ENCODE measurements around the gene D2HGDH. TPM values are rescaled to one million over a fixed set of nuclear protein-coding genes. Genes with fewer than 3 reads are reported as not detected.

D2HGDH gene
- total RNA-seq, 1 experiment from 2014 or later = 53.3 TPM

DNA sequence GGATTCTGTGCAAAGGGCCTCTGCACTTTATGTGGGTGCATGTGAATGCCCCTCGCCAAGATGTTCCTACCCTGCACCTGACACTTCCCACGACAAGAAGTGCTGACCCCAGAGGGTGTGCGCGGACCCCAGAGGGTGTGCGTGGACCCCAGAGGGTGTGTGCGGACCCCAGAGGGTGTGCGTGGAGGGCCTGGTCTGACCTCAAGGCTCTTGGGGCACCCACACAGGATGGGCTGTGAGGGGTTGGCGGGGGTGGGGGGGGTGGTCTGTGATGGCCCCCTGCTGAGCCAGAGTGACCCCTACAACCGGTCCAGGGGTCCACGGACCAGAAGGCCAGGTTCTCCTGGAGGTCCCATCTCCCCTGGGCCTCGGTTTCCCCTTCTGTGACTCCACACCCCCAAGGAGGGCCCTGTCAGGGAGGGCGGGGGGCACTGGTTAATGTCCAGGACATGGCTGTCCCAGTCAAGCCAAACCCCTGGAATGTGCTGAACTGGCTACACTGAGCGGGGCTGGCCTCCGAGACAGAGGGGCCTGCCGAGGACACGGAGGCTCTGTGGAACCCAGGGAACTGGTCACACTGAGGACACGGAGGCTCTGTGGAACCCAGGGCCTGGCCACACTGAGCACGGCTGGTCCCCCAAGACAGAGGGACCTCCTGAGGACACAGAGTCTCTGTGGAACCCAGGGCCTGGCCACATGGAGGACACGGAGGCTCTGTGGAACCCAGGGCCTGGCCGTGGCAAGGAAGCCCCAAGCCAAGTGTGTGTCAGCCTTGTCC lies 77.7 kb downstream of the D2HGDH start:
- H3K9me3 Mint-ChIP-seq (ENCODE audit: low read depth, unreplicated experiment) = no peaks in the 10 kb centered on the region
- DNase-seq = no peak
- no TSS peak for BruUV-seq (replicated peaks)
- peaks cover 42% of the 10 kb centered on the region for H3K27me3 Mint-ChIP-seq (ENCODE audit: unreplicated experiment)
- no peak overlapping the region for H3K4me3 Mint-ChIP-seq (ENCODE audit: low read depth, unreplicated experiment)
- no peak overlapping the region for H3K27ac Mint-ChIP-seq (ENCODE audit: unreplicated experiment)
- H3K4me1 Mint-ChIP-seq (ENCODE audit: low read depth, unreplicated experiment) = no peaks in the 10 kb centered on the region
- H3K36me3 Mint-ChIP-seq (ENCODE audit: insufficient read depth, unreplicated experiment) = no peaks in the 10 kb centered on the region
- CTCF ChIA-PET = interaction anchor here (0.5 kb wide), 1 partner anchor 32 kb away, joined by 4 read pairs; no protein-coding TSS in a partner anchor
- intact Hi-C loops (cut with micrococcal nuclease; ENCODE audit: unreplicated experiment) = no loop called here
- TF ChIP-seq CTCF (IDR thresholded peaks at IDR 0.05; ENCODE audit: unreplicated experiment) = no peak

DNA sequence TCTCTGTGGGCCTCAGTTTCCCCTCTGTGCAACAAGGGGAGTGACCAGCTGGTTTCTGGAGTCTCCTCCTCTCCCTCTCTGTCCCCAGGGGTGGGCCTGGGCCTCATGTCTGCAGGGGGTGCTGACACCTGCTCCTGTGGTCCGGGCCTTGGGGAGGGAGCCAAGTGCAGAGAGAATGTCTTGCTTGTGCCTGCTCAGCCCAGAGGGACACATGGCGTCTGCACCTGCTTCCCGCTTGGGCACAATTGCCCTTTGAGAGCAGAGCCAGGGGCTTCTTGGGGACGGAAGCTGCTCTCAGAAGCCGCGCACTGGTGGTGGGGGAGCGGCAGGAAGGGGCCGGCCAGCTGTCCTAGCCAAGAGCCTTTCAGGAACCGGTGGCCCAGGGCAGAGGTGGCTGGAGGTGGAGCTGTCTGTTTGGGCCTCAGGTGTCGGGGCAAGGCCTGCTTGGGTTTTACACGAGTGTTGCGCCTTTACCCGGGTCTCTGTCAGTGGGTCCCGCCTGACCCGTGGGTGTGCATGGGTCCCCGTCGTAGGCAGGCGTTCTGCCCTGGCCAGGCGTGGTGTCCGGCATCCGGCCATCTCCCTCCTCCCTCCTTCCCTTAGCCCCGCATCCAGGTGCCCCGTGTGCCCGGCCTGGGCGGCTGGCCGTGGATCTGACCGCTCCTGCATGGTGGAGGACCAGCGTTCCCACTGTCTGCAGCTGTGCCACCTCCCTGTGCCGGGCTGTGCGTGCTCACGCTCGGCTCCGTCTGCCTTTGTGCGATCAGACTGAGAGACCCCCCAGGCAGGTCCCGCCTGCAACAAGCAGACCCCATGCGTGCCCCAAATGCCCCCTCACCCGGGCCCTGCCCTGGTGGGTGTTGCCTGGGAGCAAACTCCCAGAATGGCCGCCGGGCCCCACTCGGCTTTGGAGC lies 78.6 kb downstream of the D2HGDH start:
- Mint-ChIP-seq H3K9me3 (ENCODE audit: low read depth, unreplicated experiment) (no peaks in the 10 kb centered on the region), H3K27me3 (ENCODE audit: unreplicated experiment) (peaks cover 50% of the 10 kb centered on the region), H3K36me3 (ENCODE audit: insufficient read depth, unreplicated experiment) (no peaks in the 10 kb centered on the region), H3K4me3 (ENCODE audit: low read depth, unreplicated experiment) (no peak overlapping the region), H3K4me1 (ENCODE audit: low read depth, unreplicated experiment) (no peaks in the 10 kb centered on the region), H3K27ac (ENCODE audit: unreplicated experiment) (no peak overlapping the region)
- CTCF ChIA-PET = interaction anchor here (0.5 kb wide), 1 partner anchor 33 kb away, joined by 4 read pairs; no protein-coding TSS in a partner anchor
- DNase-seq = no peak
- intact Hi-C loops (cut with micrococcal nuclease; ENCODE audit: unreplicated experiment) = no loop called here
- no TSS peak for BruUV-seq (replicated peaks)
- no peak for TF ChIP-seq CTCF (IDR thresholded peaks at IDR 0.05; ENCODE audit: unreplicated experiment)

- H3K4me3 Mint-ChIP-seq (ENCODE audit: low read depth, unreplicated experiment) = no peak overlapping the region
- no peaks in the 10 kb centered on the region for H3K36me3 Mint-ChIP-seq (ENCODE audit: insufficient read depth, unreplicated experiment)
- no peaks in the 10 kb centered on the region for H3K9me3 Mint-ChIP-seq (ENCODE audit: low read depth, unreplicated experiment)
- DNase-seq = no peak
- CTCF ChIA-PET = interaction anchor here (0.7 kb wide), 1 partner anchor 1052 kb away, joined by 6 read pairs; no protein-coding TSS in a partner anchor
- no TSS peak for BruUV-seq (replicated peaks)
- peaks cover 48% of the 10 kb centered on the region for H3K27me3 Mint-ChIP-seq (ENCODE audit: unreplicated experiment)
- no peaks in the 10 kb centered on the region for H3K4me1 Mint-ChIP-seq (ENCODE audit: low read depth, unreplicated experiment)
- H3K27ac Mint-ChIP-seq (ENCODE audit: unreplicated experiment) = no peak overlapping the region
- no peak for TF ChIP-seq CTCF (IDR thresholded peaks at IDR 0.05; ENCODE audit: unreplicated experiment)
- intact Hi-C loops (cut with micrococcal nuclease; ENCODE audit: unreplicated experiment) = no loop called here
Measured at GRCh38 chr2:241813644-241814392, 79.4 kb downstream of the D2HGDH start.

GRCh38 chr2:241814393-241814642 lies 79.9 kb downstream of the D2HGDH start:
- BruUV-seq (replicated peaks) = no TSS peak
- no peak for TF ChIP-seq CTCF (IDR thresholded peaks at IDR 0.05; ENCODE audit: unreplicated experiment)
- no peak for DNase-seq
- Mint-ChIP-seq H3K27me3 (ENCODE audit: unreplicated experiment) (peaks cover 43% of the 10 kb centered on the region), H3K36me3 (ENCODE audit: insufficient read depth, unreplicated experiment) (no peaks in the 10 kb centered on the region), H3K4me1 (ENCODE audit: low read depth, unreplicated experiment) (no peaks in the 10 kb centered on the region), H3K27ac (ENCODE audit: unreplicated experiment) (no peak overlapping the region), H3K9me3 (ENCODE audit: low read depth, unreplicated experiment) (no peaks in the 10 kb centered on the region), H3K4me3 (ENCODE audit: low read depth, unreplicated experiment) (no peak overlapping the region)
- CTCF ChIA-PET = interaction anchor here (0.7 kb wide), 1 partner anchor 1052 kb away, joined by 6 read pairs; no protein-coding TSS in a partner anchor
- intact Hi-C loops (cut with micrococcal nuclease; ENCODE audit: unreplicated experiment) = no loop called here
